Hematopoietic multipotent progenitor cell (in vitro differentiated cells): ENCODE results near the gene WEE2. TPM values are rescaled to one million over a fixed set of nuclear protein-coding genes. Genes with fewer than 3 reads are reported as not detected.
"Not testable (repeated sequence)": the region's sequence is repeated elsewhere in the genome, so short reads cannot be mapped to it uniquely, and the experiment has no call there.

Source experiments
- DNase-seq, 3 donors: peaks; one replicate each; pipeline ENCODE4 v3.0.0-alpha.2; 2011 to 2015; ENCODE audit warnings: low read depth in 2 of 3, low spot score in 2 of 3
- small RNA-seq: library from RNA; depleted of rRNA; stranded (forward); fragments of <200 nt; gene quantifications from one replicate; pipeline ENCODE3, GENCODE V24; 2012
- total RNA-seq: library from RNA; depleted of rRNA; stranded (reverse); fragments of >200 nt; gene quantifications from one replicate; pipeline ENCODE4 v1.2.3, GENCODE V29; 2012

The WEE2 gene
- total RNA-seq, 1 donor = not detected

- no peak for DNase-seq
These were observed 55.6 kb downstream of the WEE2 start, which contains the start of gene TAS2R3 for GRCh38 chr7:141763797-141764196. Gene TAS2R3, plus strand, starts transcription at chr7:141764097. Its CDS starts 62 bp downstream, at chr7:141764159.

- DNase-seq = not testable (repeated sequence)
These were observed 62.0 kb downstream of the WEE2 start for GRCh38 chr7:141770083-141770583.

GRCh38 chr7:141776374-141776773, 68.2 kb downstream of the WEE2 start, which contains the start of gene TAS2R4:
Gene TAS2R4, plus strand, starts transcription at chr7:141776674. Its CDS starts 1,815 bp downstream, at chr7:141778489.
- DNase-seq = no peak

Small RNA genes within 50 kb of the gene (small RNA-seq; reads per million reads assigned to genes)
- gene RNU1-82P = not detected

Other genes with a start within 250 kb of the WEE2 start
- gene AGK, start 156.9 kb upstream of the WEE2 start, total RNA-seq = 19.7 TPM
- 45.8 TPM for gene DENND11, start 6.2 kb upstream of the WEE2 start, total RNA-seq
- 32.9 TPM for gene SSBP1, start 30.0 kb downstream of the WEE2 start, total RNA-seq
- 1.1 TPM for gene TAS2R3, start 55.7 kb downstream of the WEE2 start, total RNA-seq
- gene TAS2R4, start 68.3 kb downstream of the WEE2 start, total RNA-seq = 0.81 TPM
- gene TAS2R5, start 81.9 kb downstream of the WEE2 start, total RNA-seq = 1.9 TPM
- not detected for gene PRSS37, start 133.1 kb downstream of the WEE2 start, total RNA-seq
- not detected for gene OR9A4, start 208.0 kb downstream of the WEE2 start, total RNA-seq
- gene CLEC5A, start 238.6 kb downstream of the WEE2 start, total RNA-seq = under 0.01 TPM